Stimulated activated CD4-positive, alpha-beta T cell treated with anti-CD3 and anti-CD28 coated beads, Interleukin-15, amount 100 ng/mL, for 48 hours (primary cell): Measurements from ENCODE around the gene PALM.
"Not testable (repeated sequence)": the region's sequence is repeated elsewhere in the genome, so short reads cannot be mapped to it uniquely, and the experiment has no call there.

Experiments used
- DNase-seq, 2 donors: peaks; one replicate each; pipeline ENCODE4 v3.0.0-alpha.2; 2020; ENCODE audit warnings: low read depth in 2 of 2

Gene PALM

DNA sequence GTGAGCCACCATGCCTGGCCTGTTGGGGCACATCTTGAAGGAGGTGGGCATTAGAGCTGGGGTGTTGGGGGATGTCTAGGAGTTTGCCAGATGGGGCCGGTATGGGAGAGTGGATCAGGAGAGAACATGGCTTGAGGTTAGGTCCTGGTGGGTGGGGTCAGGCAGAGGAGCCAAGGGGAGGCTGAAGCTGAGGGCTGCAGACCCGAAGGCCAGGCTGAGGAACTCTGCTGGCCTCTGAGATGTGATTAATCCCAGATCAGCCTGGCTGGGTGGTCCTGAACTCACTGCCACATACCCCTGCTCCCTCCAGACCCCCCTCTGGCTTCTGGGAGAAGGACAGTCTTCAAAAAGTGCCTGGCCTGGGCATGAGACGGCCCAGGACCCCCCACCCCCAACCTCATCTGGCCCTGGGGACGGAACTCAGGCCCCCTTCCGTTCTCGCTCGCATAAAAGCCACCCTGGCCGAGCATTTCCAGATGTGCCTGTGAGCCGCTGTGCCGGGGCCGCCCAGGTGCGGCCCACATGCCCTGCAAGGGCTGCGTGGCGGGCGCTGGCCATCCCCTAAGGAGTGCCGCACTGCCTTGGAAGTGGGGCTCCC is 29.8 kb upstream of the PALM start:
- DNase-seq: no peak

DNA sequence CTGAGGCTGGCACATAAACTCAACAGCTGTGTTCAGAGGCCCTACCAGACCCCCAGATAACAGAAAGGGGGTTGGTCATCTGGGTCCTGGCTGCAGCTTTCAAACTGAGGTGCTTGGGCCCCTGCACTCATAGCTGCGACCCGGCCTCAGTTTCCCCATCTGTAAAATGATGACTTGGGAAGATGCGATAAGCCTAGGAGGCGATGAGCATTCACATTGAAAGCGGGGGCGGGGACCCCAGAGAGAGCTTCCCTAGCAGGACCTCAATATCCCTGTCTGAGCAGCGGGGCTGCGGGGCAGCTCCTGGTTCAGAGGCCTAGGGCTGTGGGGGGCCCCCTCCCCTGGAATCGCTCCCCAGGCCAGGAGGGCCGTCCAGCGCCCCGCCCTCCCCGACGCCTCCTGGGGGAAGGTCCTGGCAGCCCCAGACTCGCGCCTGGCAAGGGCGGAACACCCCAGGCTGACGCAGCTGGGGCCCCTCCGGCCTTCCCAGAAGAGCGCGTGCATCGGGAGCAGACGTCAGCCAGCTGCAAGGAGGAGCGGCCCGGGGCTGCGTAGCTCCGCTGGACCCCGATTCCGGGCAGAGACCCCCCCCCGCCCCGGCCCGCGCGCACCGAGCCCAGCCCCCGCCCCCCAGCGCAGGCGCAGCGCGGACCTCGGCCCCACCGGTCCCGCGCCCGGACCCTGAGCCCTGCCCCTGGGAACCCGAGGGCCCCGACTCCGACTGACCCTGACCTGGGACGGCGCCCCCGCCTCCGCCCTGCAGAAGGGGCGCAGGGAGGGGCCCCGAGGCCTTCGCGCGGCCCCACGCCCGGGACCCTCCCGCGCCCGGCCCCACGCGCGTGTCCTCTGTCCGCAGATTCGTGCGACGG is 29.1 kb upstream of the PALM start:
- DNase-seq: no peak

DNA sequence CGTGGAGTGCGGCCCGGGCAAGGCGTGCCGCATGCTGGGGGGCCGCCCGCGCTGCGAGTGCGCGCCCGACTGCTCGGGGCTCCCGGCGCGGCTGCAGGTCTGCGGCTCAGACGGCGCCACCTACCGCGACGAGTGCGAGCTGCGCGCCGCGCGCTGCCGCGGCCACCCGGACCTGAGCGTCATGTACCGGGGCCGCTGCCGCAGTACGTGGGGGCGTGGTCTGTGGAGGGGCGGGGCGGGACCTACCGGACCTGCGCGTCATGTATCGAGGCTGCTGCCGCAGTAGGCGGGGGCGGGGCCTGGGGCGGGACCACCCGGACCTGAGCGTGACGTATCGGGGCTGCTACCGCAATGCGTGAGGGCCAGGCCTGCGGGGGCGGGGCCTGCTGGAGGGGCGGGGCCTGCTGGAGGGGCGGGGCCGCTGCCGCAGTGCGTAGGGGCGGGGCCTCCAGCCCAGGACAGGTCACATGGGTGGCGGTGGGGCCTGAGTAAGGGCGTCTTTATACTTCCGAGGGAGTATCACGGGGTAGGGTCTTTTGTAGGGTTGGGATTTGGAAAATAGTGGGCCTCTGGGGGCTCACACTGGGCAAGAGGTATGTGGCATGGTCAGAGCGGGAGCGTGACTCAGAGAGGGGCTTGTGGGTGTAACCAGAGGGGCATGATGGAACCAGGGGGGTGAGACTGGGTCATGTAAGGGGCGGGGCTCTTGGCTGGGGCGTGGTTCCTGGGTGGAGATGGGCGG is 28.3 kb upstream of the PALM start:
- peak; percentile 100 for DNase-seq

GRCh38 chr19:681029-682019 is 27.4 kb upstream of the PALM start:
- peak in 1 of 2 donors; percentile 93 for DNase-seq

DNA sequence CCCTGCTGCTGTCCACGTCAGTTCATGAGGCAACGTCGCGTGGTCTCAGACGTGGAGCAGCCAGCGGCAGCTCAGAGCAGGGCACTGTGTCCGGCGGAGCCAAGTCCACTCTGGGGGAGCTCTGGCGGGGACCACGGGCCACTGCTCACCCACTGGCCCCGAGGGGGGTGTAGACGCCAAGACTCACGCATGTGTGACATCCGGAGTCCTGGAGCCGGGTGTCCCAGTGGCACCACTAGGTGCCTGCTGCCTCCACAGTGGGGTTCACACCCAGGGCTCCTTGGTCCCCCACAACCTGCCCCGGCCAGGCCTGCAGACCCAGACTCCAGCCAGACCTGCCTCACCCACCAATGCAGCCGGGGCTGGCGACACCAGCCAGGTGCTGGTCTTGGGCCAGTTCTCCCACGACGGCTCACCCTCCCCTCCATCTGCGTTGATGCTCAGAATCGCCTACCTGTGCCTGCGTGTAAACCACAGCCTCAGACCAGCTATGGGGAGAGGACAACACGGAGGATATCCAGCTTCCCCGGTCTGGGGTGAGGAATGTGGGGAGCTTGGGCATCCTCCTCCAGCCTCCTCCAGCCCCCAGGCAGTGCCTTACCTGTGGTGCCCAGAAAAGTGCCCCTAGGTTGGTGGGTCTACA is 25.9 kb upstream of the PALM start:
- no peak for DNase-seq

DNA sequence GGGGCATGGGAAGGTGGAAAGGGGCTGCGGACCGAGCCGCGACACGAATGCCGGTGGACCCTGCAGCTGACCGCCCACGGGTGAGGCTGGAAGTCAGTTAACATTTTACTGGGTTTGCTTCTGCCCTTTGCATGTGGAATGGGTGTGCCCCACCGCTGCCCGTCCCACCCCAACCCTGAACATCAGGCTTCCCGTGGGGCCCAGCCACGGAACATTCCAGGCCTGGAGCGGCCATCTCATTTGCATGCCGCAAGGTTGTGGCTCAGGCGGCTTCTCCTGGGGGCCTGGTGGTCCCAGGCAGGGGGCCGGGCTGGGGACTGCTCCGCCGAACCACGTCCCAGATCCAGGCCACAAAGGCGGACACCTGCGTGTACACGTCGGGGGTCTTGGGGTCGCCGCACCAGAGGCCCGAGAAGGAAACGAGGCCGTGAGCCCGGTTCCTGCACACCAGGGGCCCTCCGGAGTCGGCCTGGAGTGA is 23.2 kb upstream of the PALM start:
- no peak for DNase-seq

GRCh38 chr19:686589-687297 is 22.0 kb upstream of the PALM start:
- no peak for DNase-seq

DNA sequence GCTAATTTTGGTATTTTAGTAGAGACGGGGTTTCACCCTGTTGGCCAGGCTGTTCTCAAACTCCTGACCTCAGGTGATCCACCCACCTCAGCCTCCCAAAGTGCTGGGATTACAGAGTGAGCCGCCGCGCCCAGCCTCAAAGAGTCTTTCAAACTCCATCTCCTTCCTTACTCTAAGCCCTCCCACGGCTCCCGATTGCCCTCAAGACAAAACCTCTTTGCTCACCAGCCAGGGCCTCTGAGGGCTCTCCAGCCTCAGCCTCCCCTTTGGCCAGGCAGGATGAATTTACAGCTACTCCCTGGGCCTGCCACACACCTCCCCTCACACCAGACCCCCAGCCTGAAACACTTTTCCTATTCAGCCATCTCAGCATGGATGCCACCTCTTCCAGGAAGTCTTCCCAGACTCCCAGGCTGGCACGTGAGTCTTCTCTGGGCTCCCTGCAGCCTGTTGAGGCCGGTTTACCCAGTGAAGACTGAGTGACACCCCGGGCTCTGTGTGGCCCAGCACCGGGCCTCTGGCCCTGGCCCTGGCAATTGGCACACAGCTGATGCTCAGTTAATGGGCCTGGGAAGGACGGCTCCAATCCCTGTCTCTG is 21.1 kb upstream of the PALM start:
- no peak for DNase-seq

GRCh38 chr19:688214-688613 is 20.5 kb upstream of the PALM start:
- no peak for DNase-seq

GRCh38 chr19:688992-689391 is 19.7 kb upstream of the PALM start:
- no peak for DNase-seq

DNA sequence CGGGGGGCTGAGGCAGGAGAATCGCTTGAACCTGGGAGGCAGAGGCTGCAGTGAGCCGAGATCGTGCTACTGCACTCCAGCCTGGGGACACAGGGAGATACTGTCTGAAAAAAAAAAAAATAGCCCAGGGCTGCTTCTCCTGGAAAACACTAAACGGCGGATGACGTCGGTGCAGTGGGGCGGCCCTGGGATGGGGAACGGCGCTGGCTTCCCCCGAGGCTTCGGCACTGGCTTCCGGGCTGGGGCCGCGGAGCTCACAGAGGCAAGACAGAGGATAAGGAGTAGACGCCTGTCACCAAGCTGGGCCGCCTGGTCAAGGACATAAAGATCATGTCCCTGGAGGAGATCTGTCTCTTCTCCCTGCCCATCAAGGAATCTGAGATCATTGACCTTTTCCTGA is 18.5 kb upstream of the PALM start:
- DNase-seq: no peak

GRCh38 chr19:694481-695351 is 14.0 kb upstream of the PALM start:
- DNase-seq: no peak

- no peak for DNase-seq
Observed at GRCh38 chr19:695352-695949, 13.3 kb upstream of the PALM start, which contains the start of gene PRSS57. Gene PRSS57, minus strand, starts transcription at chr19:695452. Its CDS starts 22 bp downstream, at chr19:695430.

GRCh38 chr19:698529-698928 is 10.2 kb upstream of the PALM start:
- DNase-seq: not testable (repeated sequence)

DNA sequence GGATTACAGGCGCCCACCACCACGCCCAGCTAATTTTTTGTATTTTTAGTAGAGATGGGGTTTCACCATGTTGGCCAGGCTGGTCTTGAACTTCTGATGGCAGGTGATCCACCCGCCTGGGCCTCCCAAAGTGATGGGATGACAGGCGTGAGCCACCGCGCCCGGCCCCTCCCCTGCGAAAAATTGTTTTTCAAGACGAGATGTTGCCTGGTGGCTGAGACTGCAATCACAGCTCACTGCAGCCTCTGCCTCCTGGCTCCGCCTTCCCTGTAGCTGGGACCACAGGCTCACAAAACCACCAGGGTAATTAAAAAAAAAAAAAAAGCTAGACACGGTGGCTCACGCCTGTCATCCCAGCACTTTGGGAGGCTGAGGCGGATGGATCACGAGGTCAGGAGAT is 8.8 kb upstream of the PALM start:
- not testable (repeated sequence) for DNase-seq

GRCh38 chr19:702847-703246 is 5.9 kb upstream of the PALM start:
- DNase-seq: not testable (repeated sequence)

GRCh38 chr19:703329-703650 is 5.4 kb upstream of the PALM start:
- no peak for DNase-seq
